ENCODE results near the gene CHID1. TPM values are rescaled to one million over a fixed set of nuclear protein-coding genes. Genes with fewer than 3 reads are reported as not detected.

Gene CHID1
- total and polyA plus RNA-seq, 9 of the 15 experiments (the other 6 are each of a cell fraction or from before 2014, with no cell fraction given), result 15.1 to 108 (median 39.8) TPM

DNA sequence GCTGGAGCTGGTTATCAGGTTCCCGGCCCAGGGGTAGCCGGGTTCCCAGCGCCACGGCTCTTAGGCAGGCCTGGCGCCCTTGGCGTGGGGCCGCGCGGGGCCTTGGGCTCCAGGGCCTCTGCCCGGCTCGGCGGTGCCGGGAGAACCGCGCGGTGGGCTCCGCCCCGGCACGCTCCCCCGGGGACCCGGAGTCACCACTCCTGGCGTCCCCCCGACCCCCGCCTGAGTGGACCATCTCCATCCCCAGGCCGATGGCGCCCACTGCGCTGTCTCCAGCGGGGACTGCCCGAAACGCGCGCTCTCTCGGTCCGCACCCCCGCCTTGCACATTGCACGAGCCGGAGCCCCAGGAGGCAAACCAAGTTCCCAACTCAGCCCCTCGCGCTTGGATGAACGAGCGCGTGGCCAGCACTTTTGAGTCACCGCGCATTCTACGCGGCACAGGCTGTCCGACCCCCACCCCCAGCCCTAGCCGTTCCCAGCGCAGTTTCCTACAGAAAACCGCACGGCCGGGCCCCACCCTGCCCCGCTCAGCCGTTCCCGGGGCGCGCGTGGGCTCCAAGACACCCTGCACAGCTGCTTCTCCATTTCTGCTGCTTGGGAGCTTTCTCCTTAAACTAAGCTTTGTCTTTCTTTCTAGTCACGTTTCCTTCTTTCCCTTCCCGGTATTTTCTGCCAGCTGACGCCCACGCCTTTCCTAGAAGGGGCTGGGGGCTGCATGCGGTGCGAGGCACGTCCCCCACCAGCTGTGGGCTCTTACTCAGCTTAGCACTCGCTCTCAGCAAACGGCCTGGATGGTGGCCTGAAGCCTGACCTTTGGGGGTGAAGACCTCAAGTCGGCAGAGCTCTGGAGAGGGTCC, 650 bp upstream of the CHID1 start (continued):
- peak; percentile 70 for TF ChIP-seq ZNF740 (CRISPR knock-in tag; IDR thresholded peaks at IDR 0.05)
- TF ChIP-seq ZNF740 (tag; IDR thresholded peaks at IDR 0.05), result no peak
- peak; percentile 73 for TF ChIP-seq RBFOX2 (IDR thresholded peaks at IDR 0.05; ENCODE audit: low read depth, low read length)
- no peak for TF ChIP-seq HMG20B (CRISPR knock-in tag; IDR thresholded peaks at IDR 0.05)
- no peak for TF ChIP-seq RUNX1 (IDR thresholded peaks at IDR 0.05; ENCODE audit: low read depth)
- no peak for TF ChIP-seq JUNB (CRISPR knock-in tag; conservative IDR thresholded peaks at IDR 0.05)
- TF ChIP-seq, protein P1, sequence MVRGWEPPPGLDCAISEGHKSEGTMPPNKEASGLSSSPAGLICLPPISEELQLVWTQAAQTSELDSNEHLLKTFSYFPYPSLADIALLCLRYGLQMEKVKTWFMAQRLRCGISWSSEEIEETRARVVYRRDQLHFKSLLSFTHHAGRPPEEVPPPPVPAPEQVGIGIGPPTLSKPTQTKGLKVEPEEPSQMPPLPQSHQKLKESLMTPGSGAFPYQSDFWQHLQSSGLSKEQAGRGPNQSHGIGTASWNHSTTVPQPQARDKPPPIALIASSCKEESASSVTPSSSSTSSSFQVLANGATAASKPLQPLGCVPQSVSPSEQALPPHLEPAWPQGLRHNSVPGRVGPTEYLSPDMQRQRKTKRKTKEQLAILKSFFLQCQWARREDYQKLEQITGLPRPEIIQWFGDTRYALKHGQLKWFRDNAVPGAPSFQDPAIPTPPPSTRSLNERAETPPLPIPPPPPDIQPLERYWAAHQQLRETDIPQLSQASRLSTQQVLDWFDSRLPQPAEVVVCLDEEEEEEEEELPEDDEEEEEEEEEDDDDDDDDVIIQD (CRISPR knock-in tag; IDR thresholded peaks at IDR 0.05), result no peak
- TF ChIP-seq TAF7 (tag; IDR thresholded peaks at IDR 0.05), result no peak
- no peak for TF ChIP-seq SAFB2 (IDR thresholded peaks at IDR 0.05; ENCODE audit: borderline replicate concordance, low read depth, low read length, severe bottlenecking)
- TF ChIP-seq KHSRP (IDR thresholded peaks at IDR 0.05), result no peak
- peak; percentile 46; the same call in 1 of the 2 replicates for TF ChIP-seq SMARCA4 (IDR thresholded peaks at IDR 0.05)
- TF ChIP-seq CREB1 (IDR thresholded peaks at IDR 0.05), result no peak
- 0 out of 2 replicates have a peak, but pooled peaks have one; percentile 16 for TF ChIP-seq CREB1 (CRISPR knock-in tag; IDR thresholded peaks at IDR 0.05)
- no peak for TF ChIP-seq ASH1L (IDR thresholded peaks at IDR 0.05; ENCODE audit: borderline replicate concordance, low read depth, partially characterized antibody)
- no peak for TF ChIP-seq ZNF347 (CRISPR knock-in tag; IDR thresholded peaks at IDR 0.05; ENCODE audit: low read depth)
- no peak for TF ChIP-seq FOXP1 (CRISPR knock-in tag; IDR thresholded peaks at IDR 0.05)
- no peak for TF ChIP-seq TGIF2 (CRISPR knock-in tag; IDR thresholded peaks at IDR 0.05)
- peak; percentile 48 for TF ChIP-seq ZNF431 (CRISPR knock-in tag; IDR thresholded peaks at IDR 0.05)
- TF ChIP-seq NCOA4 (IDR thresholded peaks at IDR 0.05; ENCODE audit: partially characterized antibody), result no peak
- no peak for TF ChIP-seq ARHGAP35 (IDR thresholded peaks at IDR 0.05; ENCODE audit: partially characterized antibody)
- TF ChIP-seq, protein P2, sequence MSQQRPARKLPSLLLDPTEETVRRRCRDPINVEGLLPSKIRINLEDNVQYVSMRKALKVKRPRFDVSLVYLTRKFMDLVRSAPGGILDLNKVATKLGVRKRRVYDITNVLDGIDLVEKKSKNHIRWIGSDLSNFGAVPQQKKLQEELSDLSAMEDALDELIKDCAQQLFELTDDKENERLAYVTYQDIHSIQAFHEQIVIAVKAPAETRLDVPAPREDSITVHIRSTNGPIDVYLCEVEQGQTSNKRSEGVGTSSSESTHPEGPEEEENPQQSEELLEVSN (IDR thresholded peaks at IDR 0.05; ENCODE audit: borderline replicate concordance in 1 of 2, extremely low read depth in 1 of 2, insufficient read depth in 1 of 2, insufficient read length in 1 of 2, low read depth in 1 of 2, low read length in 1 of 2, poor library complexity in 1 of 2, severe bottlenecking in 1 of 2), result peak; percentile 67 to 90
- peak; percentile 83 for TF ChIP-seq CHD1 (IDR thresholded peaks at IDR 0.05; ENCODE audit: low read length)
- TF ChIP-seq BHLHE40 (IDR thresholded peaks at IDR 0.05; ENCODE audit: low read length), result peak; percentile 48
- TF ChIP-seq KLF6 (CRISPR knock-in tag; IDR thresholded peaks at IDR 0.05; ENCODE audit: borderline replicate concordance), result 0 out of 2 replicates have a peak, but pooled peaks have one; percentile 39
- no peak for TF ChIP-seq DMBX1 (CRISPR knock-in tag; IDR thresholded peaks at IDR 0.05; ENCODE audit: borderline replicate concordance)
- TF ChIP-seq ZNF175 (CRISPR knock-in tag; IDR thresholded peaks at IDR 0.05; ENCODE audit: low read depth), result no peak
- no peak for TF ChIP-seq SMAD2 (IDR thresholded peaks at IDR 0.05; ENCODE audit: low read depth, low read length)
